ENCODE measurements around the gene FAM210B. TPM values are rescaled to one million over a fixed set of nuclear protein-coding genes. Genes with fewer than 3 reads are reported as not detected.
A peak's percentile ranks its signal among the peaks of the same experiment; 100 is the strongest.

Gene FAM210B
- total and polyA plus RNA-seq, 2 of the 13 experiments (the other 11 are each of a cell fraction or from before 2014, with no cell fraction given) = 75.9 to 107 TPM

DNA sequence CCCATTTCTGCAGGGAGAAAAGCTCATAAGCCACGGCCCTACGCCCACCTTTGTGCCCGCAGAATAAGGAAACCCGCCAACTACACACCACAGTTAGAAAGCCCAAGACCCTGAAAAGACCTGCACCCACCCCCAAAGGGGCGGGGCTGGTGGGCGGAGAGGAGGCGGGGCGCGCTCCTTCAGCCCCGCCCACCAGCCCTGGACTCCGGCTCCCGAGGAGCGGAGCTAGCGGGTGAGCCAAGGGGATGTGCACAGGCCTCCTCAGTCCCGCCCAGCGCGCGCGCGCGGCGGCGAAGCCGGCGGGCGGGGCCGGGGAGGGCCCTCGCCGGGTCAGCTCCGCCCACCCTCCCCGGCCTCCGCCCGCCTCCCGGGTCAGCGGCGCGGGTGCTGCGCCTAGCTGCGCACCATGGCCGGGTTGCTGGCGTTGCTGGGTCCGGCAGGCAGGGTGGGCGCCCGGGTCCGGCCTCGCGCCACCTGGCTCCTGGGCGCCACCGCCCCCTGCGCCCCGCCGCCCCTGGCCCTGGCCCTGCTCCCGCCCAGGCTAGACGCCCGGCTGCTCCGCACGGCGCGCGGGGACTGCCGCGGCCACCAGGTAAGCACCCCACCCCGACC lies at the start of gene FAM210B (continued):
- no peak for TF ChIP-seq RERE (CRISPR knock-in tag; IDR thresholded peaks at IDR 0.05; ENCODE audit: low read depth)
- TF ChIP-seq POLR2G (IDR thresholded peaks at IDR 0.05; ENCODE audit: low read depth, low read length) = peak; percentile 50; the same call in 1 of the 2 replicates

- no TSS peak for BruUV-seq (replicated peaks)
- no peak for ATAC-seq
- intact Hi-C loops (cut with micrococcal nuclease; ENCODE audit: unreplicated experiment) (no loop called here), in situ Hi-C loops (cut with HindIII; ENCODE audit: extremely low pct_ligation_motif_present, low pct_unique_long_range_greater_than_20kb) (no loop called here)
- POLR2A ChIA-PET = no interaction called here
- Histone ChIP-seq H3K4me3 (replicated peaks in 1 of 3; ENCODE audit: insufficient read depth in 1 of 3, low read depth in 2 of 3, low read length in 3 of 3) (no peak overlapping the region), H3K27ac (ENCODE audit: extremely low read length, insufficient read depth, low read length) (no peak overlapping the region), H3K9ac (ENCODE audit: insufficient read depth, low read depth, low read length) (no peak overlapping the region), H4K20me1 (ENCODE audit: insufficient read depth, low read length) (no peaks in the 10 kb centered on the region), H3K9me3 (ENCODE audit: low read length) (no peaks in the 10 kb centered on the region), H3K27me3 (ENCODE audit: control insufficient read depth in 1 of 2, insufficient read depth in 2 of 2, low read length in 2 of 2) (peaks cover 0 to 4% of the 10 kb centered on the region in 2 experiments; a peak in 1 of 5 replicates), H3K79me2 (ENCODE audit: insufficient read depth, low read length) (no peaks in the 10 kb centered on the region), H3K4me2 (ENCODE audit: low read depth, low read length) (no peak overlapping the region), H3K36me3 (replicated peaks in 1 of 2; ENCODE audit: control insufficient read depth in 1 of 2, insufficient read depth in 2 of 2, low read length in 2 of 2) (no peaks in the 10 kb centered on the region), H2AFZ (ENCODE audit: low read length) (no peak overlapping the region), H3K4me1 (ENCODE audit: insufficient read depth, low read length) (no peaks in the 10 kb centered on the region)
- WGBS (ENCODE audit: low lambda C conversion rate) = 23% methylated on average over 8 of the region's 8 CpGs
- DNase-seq (ENCODE audit: low spot score) = no peak
- FAIRE-seq = no peak
- CTCF ChIA-PET (ENCODE audit: low intra/inter-chr PET ratio, low total read pairs) = no interaction called here
- TF ChIP-seq, protein P1, sequence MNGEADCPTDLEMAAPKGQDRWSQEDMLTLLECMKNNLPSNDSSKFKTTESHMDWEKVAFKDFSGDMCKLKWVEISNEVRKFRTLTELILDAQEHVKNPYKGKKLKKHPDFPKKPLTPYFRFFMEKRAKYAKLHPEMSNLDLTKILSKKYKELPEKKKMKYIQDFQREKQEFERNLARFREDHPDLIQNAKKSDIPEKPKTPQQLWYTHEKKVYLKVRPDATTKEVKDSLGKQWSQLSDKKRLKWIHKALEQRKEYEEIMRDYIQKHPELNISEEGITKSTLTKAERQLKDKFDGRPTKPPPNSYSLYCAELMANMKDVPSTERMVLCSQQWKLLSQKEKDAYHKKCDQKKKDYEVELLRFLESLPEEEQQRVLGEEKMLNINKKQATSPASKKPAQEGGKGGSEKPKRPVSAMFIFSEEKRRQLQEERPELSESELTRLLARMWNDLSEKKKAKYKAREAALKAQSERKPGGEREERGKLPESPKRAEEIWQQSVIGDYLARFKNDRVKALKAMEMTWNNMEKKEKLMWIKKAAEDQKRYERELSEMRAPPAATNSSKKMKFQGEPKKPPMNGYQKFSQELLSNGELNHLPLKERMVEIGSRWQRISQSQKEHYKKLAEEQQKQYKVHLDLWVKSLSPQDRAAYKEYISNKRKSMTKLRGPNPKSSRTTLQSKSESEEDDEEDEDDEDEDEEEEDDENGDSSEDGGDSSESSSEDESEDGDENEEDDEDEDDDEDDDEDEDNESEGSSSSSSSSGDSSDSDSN (CRISPR knock-in tag; IDR thresholded peaks at IDR 0.05) = no peak
- TF ChIP-seq RXRA (CRISPR knock-in tag; IDR thresholded peaks at IDR 0.05) = no peak
- TF ChIP-seq IRF1 (CRISPR knock-in tag; IDR thresholded peaks at IDR 0.05; ENCODE audit: low read depth) = no peak
- no peak for TF ChIP-seq TCF7 (IDR thresholded peaks at IDR 0.05; ENCODE audit: low read depth)
- TF ChIP-seq ZNF383 (CRISPR knock-in tag; IDR thresholded peaks at IDR 0.05; ENCODE audit: borderline replicate concordance) = no peak
- no peak for TF ChIP-seq ZNF768 (CRISPR knock-in tag; IDR thresholded peaks at IDR 0.05)
- TF ChIP-seq ZMYM3 (CRISPR knock-in tag; IDR thresholded peaks at IDR 0.05) = no peak
- no peak for TF ChIP-seq ZNF10 (CRISPR knock-in tag; IDR thresholded peaks at IDR 0.05; ENCODE audit: borderline replicate concordance, low read depth)
- no peak for TF ChIP-seq ZNF253 (CRISPR knock-in tag; IDR thresholded peaks at IDR 0.05; ENCODE audit: borderline replicate concordance)
- TF ChIP-seq BCL6 (CRISPR knock-in tag; IDR thresholded peaks at IDR 0.05) = no peak
- TF ChIP-seq ZNF891 (CRISPR knock-in tag; IDR thresholded peaks at IDR 0.05) = no peak
- TF ChIP-seq ZSCAN25 (CRISPR knock-in tag; IDR thresholded peaks at IDR 0.05) = no peak
Observed at GRCh38 chr20:56316051-56316450, 42.7 kb upstream of the FAM210B start.
